GM21529 (cell line): ENCODE measurements around the gene PPP2R2C.

ENCODE experiments used
- ATAC-seq: cut with Tn5 transposase; IDR thresholded peaks from one replicate; pipeline ENCODE4 v1.9.1; 2021; ENCODE audit not compliant: unreplicated experiment

Gene PPP2R2C

GRCh38 chr4:6469898-6470501 lies 2.4 kb downstream of the PPP2R2C start:
- no peak for ATAC-seq

GRCh38 chr4:6469144-6469543 lies 3.3 kb downstream of the PPP2R2C start:
- ATAC-seq = no peak

- no peak for ATAC-seq
Measured at GRCh38 chr4:6468376-6468775, 4.0 kb downstream of the PPP2R2C start.

DNA sequence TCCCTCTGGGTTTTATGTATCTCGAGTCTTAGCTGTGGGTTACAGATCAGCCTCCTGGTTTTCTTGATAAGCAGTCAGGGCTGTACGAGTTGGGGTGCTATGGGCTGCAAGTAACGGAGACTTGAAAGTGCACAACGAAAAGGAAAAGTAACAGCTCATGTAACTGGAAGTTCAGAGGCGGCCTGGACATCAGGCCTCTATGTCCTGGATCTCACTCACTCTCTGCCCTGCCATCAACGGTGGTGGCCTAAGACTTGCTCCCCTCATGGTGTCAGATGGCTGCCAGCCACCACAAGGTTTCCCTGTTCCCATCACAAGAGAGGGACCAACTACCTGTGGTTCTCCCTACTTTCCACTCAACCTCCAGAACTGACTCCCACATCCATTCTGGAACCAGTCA lies 4.8 kb downstream of the PPP2R2C start:
- ATAC-seq = no peak

GRCh38 chr4:6466756-6467381 lies 5.5 kb downstream of the PPP2R2C start:
- no peak for ATAC-seq

GRCh38 chr4:6465955-6466354 lies 6.5 kb downstream of the PPP2R2C start:
- ATAC-seq = no peak

- ATAC-seq = no peak
Measured at GRCh38 chr4:6464842-6465588, 7.4 kb downstream of the PPP2R2C start.

DNA sequence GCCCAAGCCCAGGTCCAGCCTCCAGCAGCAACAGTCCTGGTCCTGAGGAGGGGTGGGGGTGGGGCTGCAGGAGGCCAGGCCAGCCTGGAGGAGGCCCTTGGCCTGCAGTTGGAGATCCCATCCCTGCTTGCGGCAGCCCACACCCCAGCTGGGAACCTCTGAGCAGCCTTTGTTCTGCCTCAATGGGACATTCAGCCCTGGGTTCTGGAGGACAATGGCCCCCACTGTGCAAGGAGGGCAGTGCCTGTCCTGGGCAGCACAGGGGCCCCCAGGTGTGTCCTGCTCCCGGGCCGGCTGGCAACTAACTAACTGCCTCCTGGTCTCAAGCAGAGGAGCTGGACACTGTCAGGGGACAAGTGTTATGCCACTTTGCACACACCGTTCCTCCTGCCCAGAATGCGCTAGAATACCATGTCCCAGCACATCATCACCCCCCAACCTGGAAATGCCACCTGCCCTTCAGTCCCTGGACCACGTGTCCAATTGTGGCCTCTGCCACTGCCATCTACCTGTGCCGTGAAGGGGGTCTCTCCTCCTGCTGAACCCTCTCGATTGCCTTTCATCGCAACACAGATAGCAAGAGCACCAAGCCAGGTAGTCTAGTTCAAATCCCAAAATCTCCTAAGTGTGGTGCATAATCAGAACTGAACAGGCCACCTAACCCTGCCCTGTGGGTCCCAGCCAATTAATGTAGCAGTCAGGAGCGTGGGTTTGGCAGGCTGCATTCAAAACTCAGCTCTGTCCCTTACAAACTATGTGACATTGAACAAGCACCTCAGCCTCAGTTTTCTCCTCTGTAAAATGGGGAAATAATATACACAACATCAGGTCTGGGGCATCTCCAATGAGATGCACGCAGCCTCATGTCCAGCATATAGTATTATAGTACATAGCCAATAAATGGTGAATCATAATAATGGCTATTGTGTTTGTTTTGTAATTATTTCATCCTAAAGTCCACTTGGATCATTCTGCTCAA lies 8.8 kb downstream of the PPP2R2C start:
- ATAC-seq = no peak

DNA sequence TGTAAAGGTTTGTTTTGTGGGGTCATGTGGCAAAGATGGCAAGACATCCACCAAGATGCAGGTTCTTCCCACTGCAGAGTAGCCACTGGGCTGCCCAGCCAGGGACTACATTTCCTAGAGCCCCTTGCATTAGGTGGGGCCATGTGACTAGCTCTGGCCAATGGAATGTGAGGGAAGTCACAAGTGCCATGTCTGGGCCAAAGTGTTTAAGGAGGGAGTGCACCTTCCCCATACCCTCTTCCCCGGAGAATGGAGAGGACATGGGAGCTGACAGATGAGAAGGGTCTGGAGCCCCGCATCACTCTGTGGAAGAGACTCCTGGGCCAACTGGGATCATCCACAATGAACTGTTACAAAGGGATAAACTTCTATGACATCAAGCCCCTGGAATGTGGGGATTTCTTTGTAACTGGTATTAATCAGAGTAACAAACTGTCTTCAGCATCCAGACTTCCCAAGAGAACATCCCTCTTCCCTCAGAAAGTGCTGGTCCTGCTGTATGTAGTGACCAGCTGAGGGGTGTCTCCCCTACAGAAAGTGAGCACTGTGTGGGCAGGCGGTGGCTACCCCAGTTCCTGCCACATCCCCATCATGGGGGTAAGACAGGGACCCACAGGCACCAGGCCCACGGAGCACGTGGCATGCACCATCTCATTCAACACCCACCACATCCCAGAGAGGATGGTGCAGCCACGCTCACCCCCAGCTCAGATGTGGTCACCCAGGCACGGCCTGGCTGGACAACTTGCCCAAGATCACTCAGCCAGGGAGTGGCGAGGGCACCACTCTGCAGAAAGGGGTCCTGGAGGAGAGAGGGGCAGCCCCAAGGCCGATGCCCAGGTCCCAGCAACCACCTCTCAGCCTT lies 10.9 kb downstream of the PPP2R2C start:
- no peak for ATAC-seq

DNA sequence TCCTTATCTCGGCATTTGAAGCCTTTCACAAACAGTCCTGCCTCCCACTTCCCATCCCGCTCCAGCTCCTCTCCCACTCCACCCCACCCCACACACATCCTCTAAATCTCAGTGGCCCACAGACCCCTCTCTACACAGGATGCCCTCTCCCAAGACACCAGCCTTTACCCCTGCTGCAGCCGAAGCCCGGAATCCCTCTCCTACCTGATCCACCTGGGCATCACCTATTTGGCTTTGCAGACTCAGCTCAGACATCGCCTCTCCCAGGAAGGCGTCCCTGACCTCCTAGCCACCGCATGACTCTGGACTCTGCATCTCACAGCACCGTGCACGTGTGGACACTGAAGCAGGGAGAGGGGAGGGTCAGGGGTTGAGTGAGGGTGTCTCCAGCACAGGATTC lies 11.5 kb downstream of the PPP2R2C start:
- ATAC-seq = no peak

DNA sequence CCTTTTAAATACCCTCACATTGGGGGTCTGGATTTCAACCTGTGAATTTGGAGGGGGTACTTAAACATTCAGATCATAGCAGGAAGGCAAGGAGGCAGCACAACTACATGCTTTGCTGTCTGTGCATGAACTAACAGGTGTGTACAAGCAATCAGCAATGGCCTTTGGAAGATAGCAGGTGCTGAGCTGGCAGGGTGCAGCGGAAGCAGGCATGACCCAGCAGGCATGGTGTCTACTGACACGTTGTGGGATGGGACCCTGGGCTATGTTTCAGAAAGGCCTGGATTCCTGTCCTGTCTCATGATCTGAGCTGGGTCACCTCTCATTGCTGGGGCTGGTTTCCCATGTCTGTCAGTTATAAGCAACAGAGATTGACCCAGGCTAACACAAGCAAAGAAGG lies 13.9 kb downstream of the PPP2R2C start:
- no peak for ATAC-seq

DNA sequence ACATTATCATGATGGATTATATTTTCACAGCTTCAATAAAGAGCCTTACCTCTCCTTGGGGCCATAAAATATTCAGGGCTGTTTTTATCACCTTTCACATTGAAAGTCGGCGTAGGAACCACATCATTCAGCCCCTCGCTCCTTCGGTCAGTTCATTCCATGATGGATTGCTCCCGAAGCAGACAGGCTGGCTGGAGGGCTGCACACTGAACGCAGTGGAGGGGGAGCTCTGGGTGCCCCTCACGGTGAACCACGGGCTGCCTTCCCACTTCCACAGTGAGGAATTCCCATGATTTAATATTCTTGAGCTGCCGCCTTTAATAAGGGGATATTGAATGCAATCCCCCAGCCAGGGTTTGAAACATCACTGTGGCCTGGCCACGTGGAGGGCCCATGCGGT lies 16.0 kb downstream of the PPP2R2C start:
- ATAC-seq = no peak

- no peak for ATAC-seq
Measured at GRCh38 chr4:6454112-6454910, 18.1 kb downstream of the PPP2R2C start.

DNA sequence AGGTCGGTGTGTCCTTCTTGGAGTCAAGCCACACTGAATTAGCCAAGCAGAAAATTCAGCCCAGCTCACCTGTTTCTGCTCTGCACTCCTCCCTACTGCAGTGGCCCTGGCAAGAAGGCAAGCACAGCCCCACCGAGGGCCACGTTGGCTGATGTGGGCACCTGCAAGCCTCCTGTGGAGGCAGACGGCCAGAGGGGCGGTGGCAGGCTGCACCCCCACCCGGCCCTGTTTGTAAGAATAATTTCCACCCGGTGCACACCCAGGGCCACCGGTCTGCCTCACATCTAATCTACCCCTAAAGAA lies 18.8 kb downstream of the PPP2R2C start:
- no peak for ATAC-seq

- no peak for ATAC-seq
Measured at GRCh38 chr4:6452897-6453687, 19.3 kb downstream of the PPP2R2C start.

DNA sequence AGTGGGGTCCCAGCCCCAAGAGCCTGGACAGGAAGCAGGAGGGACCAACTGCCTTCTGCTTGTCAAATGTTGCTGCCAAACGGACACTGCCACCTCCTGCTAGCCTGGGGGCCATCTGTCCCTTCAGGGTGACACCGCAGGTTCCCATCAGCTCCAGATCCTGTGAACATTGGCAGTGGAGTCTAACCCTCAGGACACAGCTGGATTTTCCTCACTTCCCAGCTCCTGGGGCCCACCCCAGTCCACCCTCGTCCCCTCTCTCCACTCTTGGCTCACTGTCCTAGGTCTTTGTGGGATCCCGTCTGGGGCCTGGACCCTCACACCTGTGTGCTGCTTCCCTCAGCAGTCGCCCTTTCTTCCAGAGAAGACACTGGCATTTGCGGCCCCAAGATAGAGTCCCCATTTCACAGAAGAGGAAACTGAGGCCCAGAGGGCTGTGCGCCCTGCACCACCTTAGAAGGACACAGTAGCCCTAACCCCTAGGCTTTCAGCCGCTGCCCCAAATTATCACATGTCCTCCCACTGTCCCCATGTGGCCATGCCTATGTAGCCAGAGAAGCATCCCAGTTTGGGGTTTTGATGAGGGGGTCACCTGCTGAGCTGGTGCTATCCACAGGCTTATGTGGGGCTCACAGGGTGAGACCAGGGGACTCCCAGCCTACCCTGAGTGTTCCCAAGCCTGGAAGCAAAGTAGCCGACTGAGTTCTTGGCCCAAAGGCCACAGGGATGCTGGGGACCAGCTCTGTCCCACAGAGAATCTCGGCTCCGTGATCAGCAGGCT lies 20.1 kb downstream of the PPP2R2C start:
- no peak for ATAC-seq

DNA sequence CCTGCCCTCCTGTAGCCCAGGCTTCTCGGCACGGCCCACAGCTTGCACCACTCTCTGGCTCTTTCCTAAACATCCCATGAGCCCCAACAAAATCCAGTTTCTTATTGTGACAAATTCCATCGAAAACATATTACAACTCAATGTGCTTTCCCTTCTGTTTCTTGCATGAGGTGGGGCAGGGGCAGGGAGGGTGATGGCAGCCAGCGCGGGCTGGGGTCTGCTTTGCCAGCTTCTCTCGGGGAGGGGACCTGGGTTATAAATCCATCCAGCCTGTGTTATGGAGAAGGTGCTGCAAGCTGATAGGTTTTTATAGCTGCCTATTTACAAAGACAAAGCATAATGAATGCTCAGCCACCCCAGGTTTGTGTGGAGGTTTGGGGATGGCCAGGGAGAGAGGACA lies 21.1 kb downstream of the PPP2R2C start:
- ATAC-seq = no peak

GRCh38 chr4:6450709-6451108 lies 21.7 kb downstream of the PPP2R2C start:
- ATAC-seq = no peak
